Astrocyte (in vitro differentiated cells and primary cell): ENCODE results near the gene EFTUD2. TPM values are rescaled to one million over a fixed set of nuclear protein-coding genes. Genes with fewer than 3 reads are reported as not detected.
A peak's percentile ranks its signal among the peaks of the same experiment; 100 is the strongest.

Source experiments
- DNase-seq: peaks from one replicate; pipeline ENCODE4 v3.0.0-alpha.2; 2010; ENCODE audit warnings: low read depth
- FAIRE-seq: peaks from 2 replicates; lab custom pipeline; 2011; peaks lifted over from hg19 to GRCh38; lab: Jason Lieb, UNC
- H2AFZ ChIP-seq: 2 replicates; pipeline ENCODE4 v1.6.0; 2012; ENCODE audit warnings: low read depth, low read length, inconsistent platforms
- H3K27ac ChIP-seq: 2 replicates; pipeline ENCODE4 v1.5.1; 2011; ENCODE audit warnings: low read depth, low read length, inconsistent platforms
- H3K27me3 ChIP-seq: 2 replicates; pipeline ENCODE4 v1.6.0; 2011; ENCODE audit warnings: low read length, inconsistent platforms; ENCODE audit not compliant: insufficient read depth
- H3K36me3 ChIP-seq: 2 replicates; pipeline ENCODE4 v1.5.1; 2011; ENCODE audit warnings: low read length, inconsistent platforms; ENCODE audit not compliant: insufficient read depth
- H3K4me1 ChIP-seq: 2 replicates; pipeline ENCODE4 v1.5.1; 2011; ENCODE audit warnings: low read length, inconsistent platforms; ENCODE audit not compliant: insufficient read depth
- H3K4me2 ChIP-seq: 2 replicates; pipeline ENCODE4 v1.6.0; 2012; ENCODE audit warnings: low read length, inconsistent platforms
- H3K4me3 ChIP-seq: 2 replicates; pipeline ENCODE4 v1.5.1; 2011; ENCODE audit warnings: low read depth, mild to moderate bottlenecking, low read length, inconsistent platforms; ENCODE audit not compliant: insufficient read depth
- H3K79me2 ChIP-seq: 2 replicates; pipeline ENCODE4 v1.6.0; 2012; ENCODE audit warnings: mild to moderate bottlenecking, low read length, inconsistent platforms; ENCODE audit not compliant: insufficient read depth
- H3K9ac ChIP-seq: 2 replicates; pipeline ENCODE4 v1.6.0; 2012; ENCODE audit warnings: mild to moderate bottlenecking, low read length, inconsistent platforms
- H3K9me3 ChIP-seq: 2 replicates; pipeline ENCODE4 v1.5.1; 2012; ENCODE audit warnings: low read depth, mild to moderate bottlenecking, low read length, inconsistent platforms; ENCODE audit not compliant: insufficient read depth
- H4K20me1 ChIP-seq: 2 replicates; pipeline ENCODE4 v1.6.0; 2012; ENCODE audit warnings: low read length, inconsistent platforms; ENCODE audit not compliant: insufficient read depth
- H3K27ac Mint-ChIP-seq: one replicate; pipeline ENCODE4 v1.8.0; 2021; ENCODE audit warnings: mild to moderate bottlenecking, mixed read lengths; ENCODE audit not compliant: unreplicated experiment
- H3K27me3 Mint-ChIP-seq: one replicate; pipeline ENCODE4 v1.8.0; 2021; ENCODE audit warnings: low read depth, mixed read lengths; ENCODE audit not compliant: unreplicated experiment
- H3K36me3 Mint-ChIP-seq: one replicate; pipeline ENCODE4 v1.8.0; 2021; ENCODE audit warnings: low read depth, mixed read lengths; ENCODE audit not compliant: unreplicated experiment
- H3K4me1 Mint-ChIP-seq: one replicate; pipeline ENCODE4 v1.8.0; 2021; ENCODE audit warnings: low read depth, mixed read lengths; ENCODE audit not compliant: unreplicated experiment
- H3K4me3 Mint-ChIP-seq: one replicate; pipeline ENCODE4 v1.8.0; 2021; ENCODE audit warnings: mild to moderate bottlenecking, moderate library complexity, mixed read lengths; ENCODE audit not compliant: unreplicated experiment
- H3K9me3 Mint-ChIP-seq: one replicate; pipeline ENCODE4 v1.8.0; 2021; ENCODE audit warnings: mild to moderate bottlenecking, mixed read lengths; ENCODE audit not compliant: unreplicated experiment
- CTCF ChIP-seq: IDR thresholded peaks from 2 replicates; pipeline ENCODE4 v1.5.1; 2011; ENCODE audit warnings: low read depth, mild to moderate bottlenecking, inconsistent platforms, low read length, moderate library complexity; ENCODE audit not compliant: insufficient read depth
- EZH2 ChIP-seq: IDR thresholded peaks from 2 replicates; pipeline ENCODE4 v1.6.1; 2012; ENCODE audit warnings: mild to moderate bottlenecking, low read length, inconsistent platforms; ENCODE audit not compliant: insufficient read depth
- total RNA-seq: library from RNA; stranded (reverse); gene quantifications from 2 replicates; pipeline ENCODE4 v1.2.1, GENCODE V29; 2021

Gene EFTUD2
- total RNA-seq, 1 donor from 2014 or later: 129 TPM

GRCh38 chr17:44863061-44863918 lies 36.0 kb downstream of the EFTUD2 start:
- Histone ChIP-seq H3K4me2 (no peak overlapping the region), H3K9me3 (no peaks in the 10 kb centered on the region), H4K20me1 (peaks cover 6% of the 10 kb centered on the region), H3K27ac (no peak overlapping the region), H2AFZ (no peak overlapping the region), H3K4me3 (no peak overlapping the region), H3K79me2 (no peaks in the 10 kb centered on the region), H3K27me3 (no peaks in the 10 kb centered on the region), H3K4me1 (no peaks in the 10 kb centered on the region), H3K36me3 (peaks cover 64% of the 10 kb centered on the region), H3K9ac (no peak overlapping the region)
- no peak overlapping the region for H3K4me3 Mint-ChIP-seq
- H3K9me3 Mint-ChIP-seq: no peaks in the 10 kb centered on the region
- H3K36me3 Mint-ChIP-seq: peaks cover 15% of the 10 kb centered on the region
- no peaks in the 10 kb centered on the region for H3K27me3 Mint-ChIP-seq
- no peaks in the 10 kb centered on the region for H3K4me1 Mint-ChIP-seq
- TF ChIP-seq CTCF (no peak), EZH2 (no peak)
- DNase-seq: no peak
- FAIRE-seq: no peak
- no peak overlapping the region for H3K27ac Mint-ChIP-seq

GRCh38 chr17:44862278-44862914 lies 36.8 kb downstream of the EFTUD2 start:
- Histone ChIP-seq H2AFZ (no peak overlapping the region), H3K9me3 (no peaks in the 10 kb centered on the region), H3K79me2 (no peaks in the 10 kb centered on the region), H4K20me1 (peaks cover 6% of the 10 kb centered on the region), H3K27ac (no peak overlapping the region), H3K9ac (no peak overlapping the region), H3K4me3 (no peak overlapping the region), H3K4me1 (no peaks in the 10 kb centered on the region), H3K36me3 (peaks cover 60% of the 10 kb centered on the region), H3K27me3 (no peaks in the 10 kb centered on the region), H3K4me2 (no peak overlapping the region)
- DNase-seq (no peak), FAIRE-seq (no peak)
- peaks cover 10% of the 10 kb centered on the region for H3K36me3 Mint-ChIP-seq
- TF ChIP-seq EZH2 (no peak), CTCF (no peak)
- no peaks in the 10 kb centered on the region for H3K4me1 Mint-ChIP-seq
- no peaks in the 10 kb centered on the region for H3K27me3 Mint-ChIP-seq
- no peak overlapping the region for H3K27ac Mint-ChIP-seq
- H3K9me3 Mint-ChIP-seq: no peaks in the 10 kb centered on the region
- H3K4me3 Mint-ChIP-seq: no peak overlapping the region

- peaks cover 3% of the 10 kb centered on the region for H4K20me1 ChIP-seq
- TF ChIP-seq CTCF: no peak
- no peak for TF ChIP-seq EZH2
- peaks cover 71% of the 10 kb centered on the region for H3K36me3 ChIP-seq
- H3K36me3 Mint-ChIP-seq: peaks cover 13% of the 10 kb centered on the region
- no peak overlapping the region for H3K27ac ChIP-seq
- H3K4me1 Mint-ChIP-seq: no peaks in the 10 kb centered on the region
- FAIRE-seq (no peak), DNase-seq (no peak)
- no peaks in the 10 kb centered on the region for H3K27me3 Mint-ChIP-seq
- H3K4me3 ChIP-seq: no peak overlapping the region
- H3K4me2 ChIP-seq: no peak overlapping the region
- H3K9me3 Mint-ChIP-seq: no peaks in the 10 kb centered on the region
- no peak overlapping the region for H2AFZ ChIP-seq
- no peaks in the 10 kb centered on the region for H3K27me3 ChIP-seq
- no peaks in the 10 kb centered on the region for H3K4me1 ChIP-seq
- H3K27ac Mint-ChIP-seq: peak overlapping the region; percentile 22
- H3K9ac ChIP-seq: no peak overlapping the region
- H3K79me2 ChIP-seq: no peaks in the 10 kb centered on the region
- H3K4me3 Mint-ChIP-seq: no peak overlapping the region
- no peaks in the 10 kb centered on the region for H3K9me3 ChIP-seq
These were observed 39.5 kb downstream of the EFTUD2 start for GRCh38 chr17:44859701-44860100.
